Right atrium auricular region (tissue), 2 donors: ENCODE measurements around the gene PNPLA7. TPM values are rescaled to one million over a fixed set of nuclear protein-coding genes. Genes with fewer than 3 reads are reported as not detected.

Experiments
- DNase-seq: peaks from one replicate; pipeline ENCODE4 v3.0.0-alpha.2; 2019; ENCODE audit warnings: low spot score
- H3K27ac ChIP-seq, 2 donors: fragments of 200-600 bp; sonication (generic); 1 replicate in 1 of 2; 2 replicates in 1 of 2; pipeline ENCODE4 v1.5.1; 2016 to 2019
- H3K27me3 ChIP-seq, 2 donors: fragments of 200-600 bp; sonication (generic); one replicate each; pipeline versions ENCODE4 v1.5.1 to v1.6.0; 2017 to 2019
- H3K36me3 ChIP-seq: fragments of 200-600 bp; sonication (generic); one replicate; pipeline ENCODE4 v1.5.1; 2016
- H3K4me1 ChIP-seq, 2 donors: fragments of 200-600 bp; sonication (generic); one replicate each; pipeline versions ENCODE4 v1.5.1 to v1.6.0; 2017 to 2019
- H3K4me3 ChIP-seq, 2 donors: fragments of 200-600 bp; sonication (generic); 1 replicate in 1 of 2; 2 replicates in 1 of 2; pipeline ENCODE4 v1.5.1; 2017 to 2019; ENCODE audit warnings: mild to moderate bottlenecking in 1 of 2, moderate library complexity in 1 of 2
- H3K9me3 ChIP-seq, 2 donors: fragments of 200-600 bp; sonication (generic); one replicate each; pipeline ENCODE4 v1.5.1; 2019
- total RNA-seq, 2 donors: library from RNA; depleted of rRNA; stranded (reverse); fragments of >200 nt; gene quantifications; one replicate each; pipeline ENCODE4 v1.1.0, GENCODE V29; 2016
- TF ChIP-seq, protein P1 (sequence below), 2 donors: fragments of 200-600 bp; sonication (generic); IDR thresholded peaks; one replicate each; pipeline ENCODE4 v1.5.1; 2019; ENCODE audit warnings: antibody characterized with exemption in 2 of 2

The PNPLA7 gene
- total RNA-seq, 2 donors from 2014 or later = 4.4 to 4.6 TPM

DNA sequence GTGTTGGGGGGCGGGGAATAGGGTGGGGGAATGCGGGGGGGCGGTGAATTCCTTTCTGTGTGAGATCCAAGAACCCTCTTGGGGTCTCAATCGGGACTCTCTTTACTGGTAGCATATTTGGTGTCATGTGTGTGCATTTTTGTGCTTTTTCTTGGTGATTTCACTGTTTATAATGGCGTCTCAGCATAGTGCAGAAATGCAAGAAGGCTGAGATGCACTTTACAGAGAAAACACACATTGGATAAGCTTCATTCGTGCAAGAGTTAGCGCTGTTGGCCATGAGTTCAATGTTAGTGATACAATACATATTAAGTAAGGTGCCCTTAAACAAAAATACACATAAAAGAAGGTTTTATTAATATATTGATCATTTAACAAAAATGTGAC lies 108.3 kb downstream of the PNPLA7 start:
- Histone ChIP-seq H3K27me3 (peaks cover 0 to 4% of the 10 kb centered on the region in 2 donors), H3K9me3 (peaks cover 0 to 4% of the 10 kb centered on the region in 2 donors), H3K4me3 (peak overlapping the region in 1 of 2 donors; percentile 49), H3K36me3 (no peaks in the 10 kb centered on the region), H3K27ac (no peak overlapping the region), H3K4me1 (peaks cover 0 to 18% of the 10 kb centered on the region in 2 donors)
- no peak for DNase-seq
- TF ChIP-seq, protein P1, sequence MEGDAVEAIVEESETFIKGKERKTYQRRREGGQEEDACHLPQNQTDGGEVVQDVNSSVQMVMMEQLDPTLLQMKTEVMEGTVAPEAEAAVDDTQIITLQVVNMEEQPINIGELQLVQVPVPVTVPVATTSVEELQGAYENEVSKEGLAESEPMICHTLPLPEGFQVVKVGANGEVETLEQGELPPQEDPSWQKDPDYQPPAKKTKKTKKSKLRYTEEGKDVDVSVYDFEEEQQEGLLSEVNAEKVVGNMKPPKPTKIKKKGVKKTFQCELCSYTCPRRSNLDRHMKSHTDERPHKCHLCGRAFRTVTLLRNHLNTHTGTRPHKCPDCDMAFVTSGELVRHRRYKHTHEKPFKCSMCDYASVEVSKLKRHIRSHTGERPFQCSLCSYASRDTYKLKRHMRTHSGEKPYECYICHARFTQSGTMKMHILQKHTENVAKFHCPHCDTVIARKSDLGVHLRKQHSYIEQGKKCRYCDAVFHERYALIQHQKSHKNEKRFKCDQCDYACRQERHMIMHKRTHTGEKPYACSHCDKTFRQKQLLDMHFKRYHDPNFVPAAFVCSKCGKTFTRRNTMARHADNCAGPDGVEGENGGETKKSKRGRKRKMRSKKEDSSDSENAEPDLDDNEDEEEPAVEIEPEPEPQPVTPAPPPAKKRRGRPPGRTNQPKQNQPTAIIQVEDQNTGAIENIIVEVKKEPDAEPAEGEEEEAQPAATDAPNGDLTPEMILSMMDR (IDR thresholded peaks at IDR 0.05) = no peak

DNA sequence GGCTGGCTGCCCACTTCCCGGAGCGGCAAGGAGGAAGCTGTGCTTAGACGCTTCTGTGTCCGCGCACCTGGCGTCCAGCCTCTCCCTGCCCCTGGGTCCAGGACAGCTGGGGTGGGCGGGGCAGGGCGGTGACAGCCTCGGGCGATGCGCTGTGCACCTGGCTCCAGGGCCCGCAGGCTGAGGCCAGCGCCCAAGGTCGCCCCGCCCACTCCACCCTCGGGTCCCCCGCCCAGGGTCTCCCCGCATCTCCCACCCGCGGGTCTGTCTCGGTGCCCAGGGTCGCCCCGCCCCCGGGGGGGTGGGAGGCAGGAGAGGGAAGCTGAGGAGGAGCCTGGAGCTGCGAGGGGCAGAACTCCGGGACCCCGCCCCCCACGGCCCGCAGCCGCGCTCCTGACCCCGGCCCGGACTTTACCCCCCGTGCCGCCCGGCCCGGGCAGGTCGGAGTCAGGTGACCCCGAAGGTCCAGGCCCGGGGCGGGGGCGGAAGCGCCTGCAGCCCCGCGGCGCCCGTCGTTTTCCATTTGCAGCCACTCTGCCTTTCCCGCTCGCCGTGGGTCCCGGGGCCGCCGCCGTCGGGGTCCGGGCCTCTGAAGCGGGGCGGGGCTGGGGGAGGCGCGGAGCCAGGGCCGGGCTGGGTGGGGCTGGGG lies 108.8 kb downstream of the PNPLA7 start, which contains the start of gene ENTPD8:
Gene ENTPD8, minus strand, starts transcription at position 69 of the 646 bp plus-strand sequence. CDS start 3,072 bp downstream, outside the sequence.
- TF ChIP-seq, protein P1 (IDR thresholded peaks at IDR 0.05) = no peak
- Histone ChIP-seq H3K27ac (no peak within 1 kb of the TSS), H3K36me3 (no peaks in the 10 kb centered on the region), H3K27me3 (peaks cover 0 to 4% of the 10 kb centered on the region in 2 donors), H3K9me3 (peaks cover 0 to 4% of the 10 kb centered on the region in 2 donors), H3K4me3 (peak within 1 kb of the TSS; percentile 21 to 49), H3K4me1 (peaks cover 0 to 18% of the 10 kb centered on the region in 2 donors)
- DNase-seq = no peak

DNA sequence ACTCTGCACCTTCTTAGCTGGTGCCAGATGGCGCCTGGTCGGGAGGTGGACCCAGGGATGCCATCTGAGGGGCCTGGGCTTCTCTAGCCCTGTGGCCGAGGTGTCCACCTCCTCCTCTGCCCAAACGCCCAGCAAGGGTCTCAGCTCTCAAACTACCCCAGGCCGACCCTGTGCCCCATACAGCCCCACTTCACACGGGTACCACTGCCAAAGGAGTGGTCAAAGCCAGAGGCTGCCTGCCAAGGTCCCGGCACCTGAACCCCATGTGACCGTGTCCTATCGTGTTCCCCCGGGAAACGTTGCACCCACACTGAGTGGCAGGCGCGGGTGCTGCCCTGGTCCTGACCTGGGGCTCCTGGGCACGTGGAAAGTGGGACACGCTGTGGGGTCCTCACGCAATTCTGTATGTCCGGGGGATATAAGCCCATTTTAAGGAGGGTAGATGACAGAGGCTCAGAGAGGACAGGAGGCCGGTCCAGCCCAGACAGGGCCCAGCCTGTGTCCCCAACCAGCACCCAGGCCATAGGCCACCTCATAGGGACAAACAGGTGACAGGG lies 111.0 kb downstream of the PNPLA7 start:
- peaks cover 0 to 16% of the 10 kb centered on the region in 2 donors for H3K4me1 ChIP-seq
- no peak for DNase-seq
- no peaks in the 10 kb centered on the region for H3K36me3 ChIP-seq
- H3K9me3 ChIP-seq = peaks cover 0 to 4% of the 10 kb centered on the region in 2 donors
- H3K4me3 ChIP-seq = no peak overlapping the region
- H3K27ac ChIP-seq = no peak overlapping the region
- TF ChIP-seq, protein P1 (IDR thresholded peaks at IDR 0.05) = no peak
- peaks cover 0 to 4% of the 10 kb centered on the region in 2 donors for H3K27me3 ChIP-seq

DNA sequence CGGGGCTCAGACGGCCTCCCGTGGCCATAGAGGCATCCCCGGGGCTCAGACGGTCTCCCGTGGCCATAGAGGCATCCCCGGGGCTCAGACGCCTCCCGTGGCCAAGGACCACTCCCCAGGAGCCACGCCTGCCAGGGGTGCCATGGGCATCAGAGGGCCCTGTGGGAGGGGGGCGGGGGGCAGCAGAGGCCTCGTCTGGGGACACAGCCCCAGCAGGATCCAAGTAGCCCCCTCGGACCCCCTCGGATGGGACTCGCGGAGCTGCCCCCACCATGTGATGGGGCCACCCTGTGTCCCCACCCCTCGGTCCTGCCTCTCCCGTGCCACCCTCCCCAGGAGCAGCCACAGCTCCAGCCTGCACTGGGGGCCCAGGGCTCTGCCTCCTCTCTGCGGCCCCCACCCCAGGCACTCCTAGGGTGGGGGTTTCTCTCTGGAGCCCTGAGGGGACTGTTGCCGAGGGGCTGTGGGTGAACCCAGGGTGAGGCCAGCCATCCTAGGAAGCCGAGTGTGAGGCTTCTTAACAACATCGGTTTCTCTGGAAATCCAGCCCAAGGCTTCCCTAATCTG lies 111.5 kb downstream of the PNPLA7 start:
- peaks cover 0 to 4% of the 10 kb centered on the region in 2 donors for H3K9me3 ChIP-seq
- H3K4me1 ChIP-seq = peaks cover 0 to 16% of the 10 kb centered on the region in 2 donors
- H3K36me3 ChIP-seq = no peaks in the 10 kb centered on the region
- H3K27ac ChIP-seq = no peak overlapping the region
- no peak overlapping the region for H3K4me3 ChIP-seq
- TF ChIP-seq, protein P1 (IDR thresholded peaks at IDR 0.05) = no peak
- H3K27me3 ChIP-seq = peaks cover 0 to 4% of the 10 kb centered on the region in 2 donors
- DNase-seq = no peak

DNA sequence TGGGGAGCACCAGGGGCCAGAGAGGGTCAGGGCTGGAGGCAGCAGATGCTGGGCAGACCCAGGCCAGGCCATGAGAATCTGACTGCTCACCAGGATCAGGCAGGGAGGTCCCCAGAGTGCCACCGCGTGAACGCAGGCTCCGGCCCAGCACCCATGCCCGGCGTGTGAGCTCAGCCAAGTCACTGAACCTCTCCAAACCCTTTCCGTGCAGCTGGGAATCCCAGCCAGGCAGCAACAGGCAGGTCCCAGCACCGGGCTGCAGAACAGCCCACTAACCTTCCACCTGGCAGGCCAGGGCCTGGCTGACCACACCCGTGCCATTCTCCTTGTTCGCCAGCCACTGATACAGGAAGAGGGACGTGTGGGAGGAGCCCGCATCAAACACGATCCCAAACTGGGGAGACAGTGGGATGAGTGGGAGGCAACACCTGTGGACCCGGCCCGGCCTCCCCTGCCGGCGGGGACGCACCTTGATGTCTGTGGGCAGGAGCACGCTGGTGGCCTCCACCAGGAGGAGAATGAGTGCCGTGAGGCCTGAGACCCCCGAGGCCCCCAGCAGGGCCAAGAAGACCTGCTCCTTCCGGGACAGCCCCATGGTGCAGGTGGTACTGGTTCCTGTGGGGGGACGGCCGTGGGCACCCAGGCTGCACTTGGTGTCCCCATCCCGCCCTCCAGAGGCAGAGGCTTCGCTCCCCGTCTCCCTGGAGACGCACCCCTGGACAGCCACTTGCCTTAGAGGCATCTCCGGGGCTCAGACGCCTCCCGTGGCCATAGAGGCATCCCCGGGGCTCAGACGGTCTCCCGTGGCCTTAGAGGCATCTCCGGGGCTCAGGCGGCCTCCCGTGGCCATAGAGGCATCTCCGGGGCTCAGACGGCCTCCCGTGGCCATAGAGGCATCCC lies 112.3 kb downstream of the PNPLA7 start:
- TF ChIP-seq, protein P1 (IDR thresholded peaks at IDR 0.05) = no peak
- Histone ChIP-seq H3K9me3 (peaks cover 0 to 4% of the 10 kb centered on the region in 2 donors), H3K36me3 (no peaks in the 10 kb centered on the region), H3K27me3 (peaks cover 0 to 4% of the 10 kb centered on the region in 2 donors), H3K4me3 (no peak overlapping the region), H3K4me1 (peaks cover 0 to 16% of the 10 kb centered on the region in 2 donors), H3K27ac (no peak overlapping the region)
- DNase-seq = no peak
